Stimulated activated CD4-positive, alpha-beta T cell treated with anti-CD3 and anti-CD28 coated beads, Interleukin-4, amount 100 ng/mL, for 24 hours (primary cell): ENCODE measurements around the gene GRK5.

Experiments used
- DNase-seq: peaks from one replicate; pipeline ENCODE4 v3.0.0-alpha.2; 2020

GRK5 gene

GRCh38 chr10:119348106-119348505 is 140.7 kb downstream of the GRK5 start:
- DNase-seq = no peak

- no peak for DNase-seq
Measured at GRCh38 chr10:119348516-119349240, 141.3 kb downstream of the GRK5 start.

DNA sequence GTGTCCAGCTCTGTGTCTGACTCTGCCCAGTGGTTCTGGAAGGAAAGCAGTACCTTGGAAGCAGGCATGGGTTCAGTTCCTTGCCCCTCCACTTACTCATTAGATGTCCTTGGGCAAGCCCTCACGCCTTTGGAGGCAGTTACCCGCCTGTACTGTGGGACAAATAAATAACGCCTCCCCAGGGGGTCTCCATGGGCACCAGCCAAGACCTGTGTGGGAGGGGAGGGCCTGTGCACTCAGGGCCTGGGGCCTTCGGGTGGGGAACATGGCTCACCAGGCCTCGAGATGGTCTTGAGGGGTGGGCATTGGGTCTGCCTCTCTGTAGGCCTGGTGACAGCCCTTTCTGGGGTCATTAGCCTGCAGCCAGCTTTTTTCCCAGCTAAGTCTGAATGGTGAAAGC is 142.0 kb downstream of the GRK5 start:
- no peak for DNase-seq

- DNase-seq = no peak
Measured at GRCh38 chr10:119349937-119350501, 142.6 kb downstream of the GRK5 start.

DNA sequence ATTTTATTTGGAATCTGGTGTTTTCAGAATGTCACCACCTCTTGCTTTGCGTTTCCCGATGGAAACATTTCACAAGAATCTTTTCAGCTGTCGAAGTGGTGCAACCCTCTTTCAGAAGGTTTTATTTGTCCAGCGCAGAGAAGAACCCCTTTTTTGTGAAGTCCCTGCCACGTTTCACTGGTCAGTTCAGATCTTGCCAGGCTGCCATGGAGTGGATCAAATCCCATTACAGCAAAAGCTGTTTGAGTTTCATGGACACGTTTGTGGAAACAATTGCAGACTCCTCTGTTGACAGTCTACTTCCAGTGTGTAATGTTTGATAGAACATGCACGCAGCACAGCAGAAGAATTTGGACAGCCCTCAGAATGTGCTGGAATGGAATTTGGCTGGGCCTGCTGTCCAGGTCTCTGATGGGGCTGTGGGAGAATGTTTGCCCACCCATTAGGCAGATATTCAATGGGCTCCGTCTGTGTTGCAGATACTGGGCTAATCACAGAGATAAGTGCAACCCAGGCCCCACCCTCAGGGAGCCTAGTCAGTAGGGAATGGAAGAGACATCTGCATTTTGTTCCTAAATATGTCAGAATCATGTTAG is 143.2 kb downstream of the GRK5 start:
- DNase-seq = no peak

DNA sequence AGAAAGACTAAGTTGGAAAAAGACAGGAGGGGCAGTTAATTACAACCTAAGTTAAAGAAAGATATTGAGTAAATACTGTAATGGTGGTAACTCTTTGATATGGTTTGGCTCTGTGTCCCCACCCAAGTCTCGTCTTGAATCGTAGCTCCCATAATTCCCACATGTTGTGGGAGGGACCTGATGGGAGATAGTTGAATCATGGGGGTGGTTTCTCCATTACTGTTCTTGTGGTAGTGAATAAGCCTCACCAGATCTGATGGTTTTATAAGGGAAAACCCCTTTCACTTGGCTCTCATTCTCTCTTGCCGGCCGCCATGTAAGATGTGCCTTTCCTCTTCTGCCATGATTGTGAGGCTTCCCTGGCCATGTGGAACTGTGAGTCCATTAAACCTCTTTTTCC is 143.8 kb downstream of the GRK5 start:
- DNase-seq = no peak

GRCh38 chr10:119352042-119352441 is 144.7 kb downstream of the GRK5 start:
- no peak for DNase-seq

DNA sequence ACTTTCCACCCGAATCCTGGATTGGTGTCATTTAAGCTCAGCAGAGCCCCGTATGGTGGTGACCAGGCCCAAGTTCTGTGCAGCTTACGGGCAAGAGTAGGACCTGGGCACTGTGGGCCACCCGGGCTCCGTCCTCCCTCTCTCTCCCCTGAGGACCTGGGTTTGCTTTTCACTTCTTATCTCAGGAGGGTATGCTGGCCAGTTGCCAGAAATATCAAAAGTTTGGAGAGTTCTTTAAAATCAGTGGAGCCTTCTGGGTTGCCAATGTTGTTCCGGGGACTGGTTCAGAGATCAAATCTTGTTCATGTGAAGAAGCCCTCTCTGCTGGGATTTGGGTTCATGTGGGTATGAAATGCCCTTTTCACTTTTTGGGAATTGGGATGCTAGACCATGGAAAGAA is 145.4 kb downstream of the GRK5 start:
- DNase-seq = no peak

- DNase-seq = no peak
Measured at GRCh38 chr10:119353421-119353820, 146.1 kb downstream of the GRK5 start.

- no peak for DNase-seq
Measured at GRCh38 chr10:119355930-119356329, 148.6 kb downstream of the GRK5 start.

- no peak for DNase-seq
Measured at GRCh38 chr10:119357412-119358151, 150.2 kb downstream of the GRK5 start.

DNA sequence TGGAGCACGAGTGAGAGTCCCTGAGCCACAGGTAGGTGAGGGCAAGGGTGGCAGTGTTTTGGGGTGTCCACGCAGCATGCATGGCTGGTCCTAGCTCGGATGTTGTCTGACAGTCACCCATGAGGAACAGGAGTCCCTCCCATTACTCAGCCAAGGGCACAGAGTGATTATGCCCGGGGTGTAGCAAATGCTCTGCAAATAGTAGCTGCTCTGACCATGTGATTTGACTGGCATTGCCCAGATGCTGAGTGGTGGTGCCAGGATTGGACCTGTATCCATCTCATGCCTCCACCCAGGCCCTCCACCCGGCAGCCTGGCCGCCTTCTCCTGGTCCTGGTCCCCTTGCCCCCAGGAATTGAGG is 150.8 kb downstream of the GRK5 start:
- no peak for DNase-seq

DNA sequence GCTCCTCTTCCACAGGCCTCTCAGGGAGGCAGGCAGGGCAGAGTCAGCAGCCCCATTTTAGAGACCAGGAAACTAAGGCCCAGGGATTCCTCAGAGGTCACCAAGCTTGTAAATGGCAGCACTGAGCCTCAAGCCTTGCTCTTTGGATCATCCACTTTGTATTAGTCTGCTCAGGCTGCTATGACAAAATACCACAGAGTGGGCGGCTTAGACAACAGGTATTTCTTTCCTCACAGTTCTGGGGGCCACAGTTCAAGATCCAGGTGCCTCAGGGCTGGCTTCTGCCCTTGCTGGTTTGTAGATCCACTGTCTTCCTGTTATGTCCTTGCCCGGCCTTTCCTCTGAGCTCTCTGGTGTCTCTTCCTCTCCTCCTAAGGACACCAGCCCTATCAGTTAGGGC is 151.2 kb downstream of the GRK5 start:
- no peak for DNase-seq

- DNase-seq = no peak
Measured at GRCh38 chr10:119359025-119359424, 151.7 kb downstream of the GRK5 start.

- no peak for DNase-seq
Measured at GRCh38 chr10:119360181-119360921, 153.0 kb downstream of the GRK5 start.

GRCh38 chr10:119361037-119361436 is 153.7 kb downstream of the GRK5 start:
- no peak for DNase-seq

- DNase-seq = no peak
Measured at GRCh38 chr10:119362122-119362521, 154.8 kb downstream of the GRK5 start.

GRCh38 chr10:119364645-119365600 is 157.6 kb downstream of the GRK5 start:
- no peak for DNase-seq

- DNase-seq = no peak
Measured at GRCh38 chr10:119365773-119366599, 158.6 kb downstream of the GRK5 start.

- no peak for DNase-seq
Measured at GRCh38 chr10:119367841-119368549, 160.6 kb downstream of the GRK5 start.
